Stimulated activated CD8-positive, alpha-beta memory T cell treated with anti-CD3 and anti-CD28 coated beads, Interleukin-12 subunit alpha, Interleukin-12 subunit beta, amount 100 ng/mL, for 24 hours (primary cell): ENCODE data around the gene ST7L.

Experiments
- DNase-seq: peaks from one replicate; pipeline ENCODE4 v3.0.0-alpha.2; 2020; ENCODE audit errors: extremely low read depth

The ST7L gene

GRCh38 chr1:112515311-112516009, 103.5 kb downstream of the ST7L start:
- DNase-seq, result no peak

- DNase-seq, result no peak
These were observed 104.0 kb downstream of the ST7L start for GRCh38 chr1:112514901-112515300.

GRCh38 chr1:112513112-112513870, 105.7 kb downstream of the ST7L start:
- no peak for DNase-seq

- no peak for DNase-seq
These were observed 107.0 kb downstream of the ST7L start for GRCh38 chr1:112511897-112512296.

GRCh38 chr1:112510340-112510739, 108.6 kb downstream of the ST7L start:
- DNase-seq, result no peak

GRCh38 chr1:112509660-112510178, 109.2 kb downstream of the ST7L start:
- DNase-seq, result no peak

GRCh38 chr1:112509005-112509659, 109.8 kb downstream of the ST7L start:
- no peak for DNase-seq

GRCh38 chr1:112508278-112509004, 110.5 kb downstream of the ST7L start, which contains the start of gene WNT2B:
TSS of gene WNT2B (plus strand) at chr1:112508965. CDS start at chr1:112509263, 298 bp downstream.
- DNase-seq, result no peak

GRCh38 chr1:112507921-112508277, 111.0 kb downstream of the ST7L start:
- DNase-seq, result no peak

GRCh38 chr1:112507336-112507735, 111.6 kb downstream of the ST7L start:
- DNase-seq, result no peak

GRCh38 chr1:112506731-112507130, 112.2 kb downstream of the ST7L start:
- no peak for DNase-seq

GRCh38 chr1:112506306-112506705, 112.6 kb downstream of the ST7L start:
- DNase-seq, result no peak

- DNase-seq, result no peak
These were observed 113.1 kb downstream of the ST7L start for GRCh38 chr1:112505878-112506277.

- DNase-seq, result no peak
These were observed 113.5 kb downstream of the ST7L start for GRCh38 chr1:112505400-112505785.

- DNase-seq, result no peak
These were observed 114.1 kb downstream of the ST7L start for GRCh38 chr1:112504661-112505399.

GRCh38 chr1:112504001-112504660, 114.8 kb downstream of the ST7L start:
- DNase-seq, result no peak

GRCh38 chr1:112502826-112503225, 116.1 kb downstream of the ST7L start:
- DNase-seq, result no peak

GRCh38 chr1:112501810-112502641, 116.9 kb downstream of the ST7L start:
- no peak for DNase-seq

GRCh38 chr1:112496290-112496689, 122.7 kb downstream of the ST7L start:
- DNase-seq, result no peak

GRCh38 chr1:112493351-112493750, 125.6 kb downstream of the ST7L start:
- no peak for DNase-seq
